NCI-H524 treated with DMSO at 0.1 percent for 48 hours (cell line): Measurements from ENCODE around the gene TNS3.

Source experiments
- DNase-seq: peaks from one replicate; lab custom pipeline; 2025; lab: John Stamatoyannopoulos, UW

Gene TNS3

GRCh38 chr7:47484923-47485639, 96.8 kb downstream of the TNS3 start:
- no peak for DNase-seq

- DNase-seq: no peak
Observed at GRCh38 chr7:47484457-47484856, 97.5 kb downstream of the TNS3 start.

- no peak for DNase-seq
Observed at GRCh38 chr7:47483604-47484273, 98.2 kb downstream of the TNS3 start.

- no peak for DNase-seq
Observed at GRCh38 chr7:47482013-47482875, 99.7 kb downstream of the TNS3 start.

GRCh38 chr7:47481541-47482012, 100.3 kb downstream of the TNS3 start:
- DNase-seq: no peak

GRCh38 chr7:47480576-47481538, 101.1 kb downstream of the TNS3 start:
- no peak for DNase-seq

- no peak for DNase-seq
Observed at GRCh38 chr7:47479821-47480575, 101.9 kb downstream of the TNS3 start.

GRCh38 chr7:47478926-47479711, 102.8 kb downstream of the TNS3 start:
- no peak for DNase-seq

- no peak for DNase-seq
Observed at GRCh38 chr7:47478017-47478344, 103.9 kb downstream of the TNS3 start.

GRCh38 chr7:47477191-47478016, 104.5 kb downstream of the TNS3 start:
- DNase-seq: no peak

- no peak for DNase-seq
Observed at GRCh38 chr7:47475880-47476227, 106.1 kb downstream of the TNS3 start.

- no peak for DNase-seq
Observed at GRCh38 chr7:47474937-47475879, 106.7 kb downstream of the TNS3 start.

GRCh38 chr7:47474211-47474936, 107.5 kb downstream of the TNS3 start:
- DNase-seq: no peak

GRCh38 chr7:47473499-47474210, 108.3 kb downstream of the TNS3 start:
- no peak for DNase-seq

- no peak for DNase-seq
Observed at GRCh38 chr7:47472444-47473157, 109.3 kb downstream of the TNS3 start.

GRCh38 chr7:47471831-47472230, 110.1 kb downstream of the TNS3 start:
- no peak for DNase-seq
